ENCODE measurements around the gene TRAK2. TPM values are rescaled to one million over a fixed set of nuclear protein-coding genes. Genes with fewer than 3 reads are reported as not detected.

TRAK2 gene
- total RNA-seq, 3 donors from 2014 or later, result 65.6 to 82.2 (median 76.0) TPM

DNA sequence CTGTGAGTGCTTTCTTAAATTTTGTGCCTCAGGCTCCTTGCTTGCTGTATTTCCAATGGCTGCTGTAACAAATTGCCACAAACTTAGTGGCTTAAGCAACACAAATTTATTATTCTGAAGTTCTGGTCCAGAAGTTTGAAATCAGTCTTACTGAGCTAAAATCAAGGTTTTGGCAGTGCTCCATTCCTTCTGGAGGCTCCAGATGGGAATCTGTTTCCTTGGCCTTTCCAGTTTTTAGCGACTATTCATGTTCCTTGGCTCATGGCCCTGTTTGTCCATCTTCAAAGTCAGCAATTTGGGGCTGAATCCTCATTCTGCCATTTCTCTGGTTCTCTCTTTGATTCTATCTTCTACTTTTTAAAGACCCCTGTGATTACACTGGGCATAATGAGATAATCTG lies 32.1 kb upstream of the TRAK2 start:
- TF ChIP-seq, protein P1, sequence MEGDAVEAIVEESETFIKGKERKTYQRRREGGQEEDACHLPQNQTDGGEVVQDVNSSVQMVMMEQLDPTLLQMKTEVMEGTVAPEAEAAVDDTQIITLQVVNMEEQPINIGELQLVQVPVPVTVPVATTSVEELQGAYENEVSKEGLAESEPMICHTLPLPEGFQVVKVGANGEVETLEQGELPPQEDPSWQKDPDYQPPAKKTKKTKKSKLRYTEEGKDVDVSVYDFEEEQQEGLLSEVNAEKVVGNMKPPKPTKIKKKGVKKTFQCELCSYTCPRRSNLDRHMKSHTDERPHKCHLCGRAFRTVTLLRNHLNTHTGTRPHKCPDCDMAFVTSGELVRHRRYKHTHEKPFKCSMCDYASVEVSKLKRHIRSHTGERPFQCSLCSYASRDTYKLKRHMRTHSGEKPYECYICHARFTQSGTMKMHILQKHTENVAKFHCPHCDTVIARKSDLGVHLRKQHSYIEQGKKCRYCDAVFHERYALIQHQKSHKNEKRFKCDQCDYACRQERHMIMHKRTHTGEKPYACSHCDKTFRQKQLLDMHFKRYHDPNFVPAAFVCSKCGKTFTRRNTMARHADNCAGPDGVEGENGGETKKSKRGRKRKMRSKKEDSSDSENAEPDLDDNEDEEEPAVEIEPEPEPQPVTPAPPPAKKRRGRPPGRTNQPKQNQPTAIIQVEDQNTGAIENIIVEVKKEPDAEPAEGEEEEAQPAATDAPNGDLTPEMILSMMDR (IDR thresholded peaks at IDR 0.05), result no peak
- Histone ChIP-seq H3K9me3 (no peaks in the 10 kb centered on the region), H3K4me3 (no peak overlapping the region), H3K36me3 (ENCODE audit: low read depth) (no peaks in the 10 kb centered on the region), H3K4me1 (ENCODE audit: low read depth) (no peaks in the 10 kb centered on the region)
- ATAC-seq (no peak), DNase-seq (no peak)
- intact Hi-C loops (cut with DNase I, micrococcal nuclease), result no loop called here

DNA sequence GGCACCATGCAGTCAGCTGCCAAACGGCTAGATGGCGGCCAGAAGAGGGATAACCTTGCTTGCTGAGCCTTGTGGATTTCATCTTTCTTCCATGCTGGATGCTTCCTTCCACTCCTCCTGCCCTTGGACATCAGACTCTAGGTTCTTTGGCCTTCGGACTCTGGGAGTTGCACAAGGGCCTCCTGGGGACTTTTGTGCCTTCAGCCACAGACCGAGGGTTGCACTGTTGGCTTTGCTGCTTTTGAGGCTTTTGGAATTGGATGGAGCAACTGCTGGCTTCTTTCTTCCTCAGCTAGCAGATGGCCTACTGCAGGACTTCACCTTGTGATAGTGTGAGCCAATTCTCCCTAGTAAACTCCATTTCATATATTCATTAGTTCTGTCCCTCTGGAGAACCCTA lies 31.3 kb upstream of the TRAK2 start:
- DNase-seq, result no peak
- intact Hi-C loops (cut with DNase I, micrococcal nuclease), result no loop called here
- no peaks in the 10 kb centered on the region for H3K9me3 ChIP-seq
- no peaks in the 10 kb centered on the region for H3K36me3 ChIP-seq (ENCODE audit: low read depth)
- no peak overlapping the region for H3K4me3 ChIP-seq
- TF ChIP-seq, protein P1 (IDR thresholded peaks at IDR 0.05), result no peak
- no peak for ATAC-seq
- H3K4me1 ChIP-seq (ENCODE audit: low read depth), result no peaks in the 10 kb centered on the region

DNA sequence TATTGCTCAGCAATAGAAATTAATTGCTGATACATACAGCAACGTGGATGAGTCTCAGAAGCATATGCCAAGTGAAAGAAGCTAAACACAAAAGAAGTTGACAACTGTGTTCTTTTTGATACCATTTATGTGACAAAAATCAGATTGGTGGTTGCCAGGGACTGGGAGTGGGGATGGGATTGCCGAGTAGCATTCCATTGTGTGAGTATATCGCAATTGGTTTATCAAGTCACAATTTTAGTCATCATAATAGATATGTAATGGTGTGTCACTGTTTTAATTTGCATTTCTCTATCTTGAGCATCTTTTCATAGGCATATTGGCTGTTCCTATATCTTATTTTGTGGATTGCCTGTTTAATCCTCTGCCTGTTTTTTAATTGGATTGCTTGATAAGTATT lies 21.2 kb upstream of the TRAK2 start:
- ATAC-seq, result no peak
- intact Hi-C loops (cut with DNase I, micrococcal nuclease), result no loop called here
- H3K4me3 ChIP-seq, result no peak overlapping the region
- H3K36me3 ChIP-seq (ENCODE audit: low read depth), result no peaks in the 10 kb centered on the region
- DNase-seq, result no peak
- H3K9me3 ChIP-seq, result no peaks in the 10 kb centered on the region
- peaks cover 8% of the 10 kb centered on the region for H3K4me1 ChIP-seq (ENCODE audit: low read depth)
- TF ChIP-seq, protein P1 (IDR thresholded peaks at IDR 0.05), result no peak

DNA sequence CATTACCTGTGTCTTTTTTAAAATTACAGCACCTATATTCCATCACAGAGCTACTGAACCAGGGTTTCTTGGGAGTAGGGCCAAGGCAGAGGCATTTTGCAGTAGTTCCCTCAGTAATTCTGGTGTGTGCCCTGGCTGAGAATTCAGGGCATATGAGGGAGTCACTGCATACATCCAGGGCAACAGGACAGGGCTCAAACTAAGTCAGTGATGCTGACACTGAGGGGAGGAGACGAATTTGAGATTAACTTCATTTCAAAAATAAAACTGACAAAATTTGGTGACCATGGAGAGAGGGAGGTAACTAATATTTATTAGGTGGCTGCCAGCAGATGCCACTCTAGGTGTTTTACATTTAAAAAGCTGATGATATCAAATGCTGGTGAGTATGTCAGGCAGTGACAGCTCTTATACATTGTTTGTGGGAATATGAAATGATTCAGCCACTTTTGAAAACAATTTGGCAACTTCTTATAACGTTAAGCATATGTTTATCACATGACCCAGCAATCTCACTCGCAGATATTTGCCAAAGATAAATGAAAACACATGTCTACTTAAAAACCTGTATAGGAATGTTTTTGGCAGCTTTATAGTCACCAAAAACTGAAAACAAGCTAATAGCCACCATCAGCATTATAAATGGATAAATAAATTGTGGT lies 20.6 kb upstream of the TRAK2 start:
- TF ChIP-seq, protein P1 (IDR thresholded peaks at IDR 0.05), result no peak
- Histone ChIP-seq H3K9me3 (no peaks in the 10 kb centered on the region), H3K36me3 (ENCODE audit: low read depth) (no peaks in the 10 kb centered on the region), H3K4me1 (ENCODE audit: low read depth) (peaks cover 12% of the 10 kb centered on the region), H3K4me3 (no peak overlapping the region)
- intact Hi-C loops (cut with DNase I, micrococcal nuclease), result no loop called here
- no peak for ATAC-seq
- DNase-seq, result no peak

DNA sequence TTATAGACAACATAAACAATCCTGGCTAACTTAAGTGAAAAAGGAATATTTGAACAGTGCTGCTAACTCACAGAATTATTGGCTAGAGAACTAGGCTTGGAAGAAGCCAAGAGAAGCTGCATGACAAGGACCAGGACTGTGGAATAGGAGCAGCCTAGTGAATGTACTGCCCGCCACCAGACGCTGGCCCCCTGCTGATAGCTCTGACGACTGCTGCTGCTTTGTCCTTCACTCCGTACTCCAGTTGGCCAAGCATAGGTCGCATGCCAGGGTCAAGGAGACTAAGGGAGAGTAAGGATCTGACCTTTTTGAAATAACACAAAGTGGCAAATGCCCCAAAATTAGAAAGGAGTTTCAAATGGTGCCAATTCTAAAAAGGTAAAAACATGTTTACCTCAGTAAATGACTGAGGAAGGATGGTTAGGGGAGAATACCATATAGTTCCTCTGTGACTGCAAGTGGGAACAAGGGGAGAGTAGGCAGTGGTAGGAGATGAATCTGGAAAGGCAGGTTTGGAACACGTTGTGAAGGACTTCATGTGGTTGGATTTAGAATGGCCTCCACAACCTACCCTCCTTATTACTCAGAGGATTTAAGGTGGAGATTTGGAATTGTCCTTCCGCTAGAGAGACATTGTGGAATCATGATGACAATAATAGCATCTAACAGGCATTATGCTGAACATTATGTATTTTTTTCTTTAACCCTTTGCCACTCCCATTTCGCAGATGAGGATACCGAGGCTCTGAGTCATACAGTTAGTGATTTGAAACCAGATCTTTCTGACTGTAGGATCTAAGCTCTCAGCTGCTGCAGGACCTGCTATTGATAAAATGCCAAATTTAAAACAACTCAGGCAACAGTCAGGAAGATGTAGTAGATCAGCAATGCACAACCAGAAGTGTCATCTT lies 19.8 kb upstream of the TRAK2 start:
- H3K4me3 ChIP-seq, result no peak overlapping the region
- ATAC-seq, result no peak
- TF ChIP-seq, protein P1 (IDR thresholded peaks at IDR 0.05), result no peak
- no peaks in the 10 kb centered on the region for H3K9me3 ChIP-seq
- H3K36me3 ChIP-seq (ENCODE audit: low read depth), result no peaks in the 10 kb centered on the region
- no peak for DNase-seq
- intact Hi-C loops (cut with DNase I, micrococcal nuclease), result no loop called here
- peaks cover 20% of the 10 kb centered on the region for H3K4me1 ChIP-seq (ENCODE audit: low read depth)

All from mucosa of descending colon (tissue), 3 donors.